Lower leg skin (tissue), 4 donors: Measurements from ENCODE around the gene ARFGAP3. TPM values are rescaled to one million over a fixed set of nuclear protein-coding genes. Genes with fewer than 3 reads are reported as not detected.

Experiments
- DNase-seq, 2 donors: peaks; one replicate each; pipeline ENCODE4 v3.0.0-alpha.2; 2019; ENCODE audit warnings: low spot score in 2 of 2
- H3K4me3 ChIP-seq: fragments of 200-600 bp; sonication (generic); 2 replicates; pipeline ENCODE4 v1.5.1; 2017; ENCODE audit warnings: mild to moderate bottlenecking, low read depth; ENCODE audit not compliant: poor library complexity, severe bottlenecking
- CTCF ChIP-seq, 3 donors: fragments of 450-650 bp; IDR thresholded peaks; one replicate each; pipeline ENCODE4 v1.5.1; 2016; ENCODE audit warnings: antibody characterized with exemption in 3 of 3, mild to moderate bottlenecking in 3 of 3, moderate library complexity in 2 of 3
- POLR2A ChIP-seq, 2 donors: fragments of 450-650 bp; IDR thresholded peaks; one replicate each; pipeline ENCODE4 v1.6.1; 2016 to 2017; ENCODE audit warnings: antibody characterized with exemption in 2 of 2, mild to moderate bottlenecking in 1 of 2, moderate library complexity in 1 of 2
- WGBS, 2 donors: methylation state at CpG; one replicate each; pipeline ENCODE4 v1.1.5; 2018; 5-methylcytosine and 5-hydroxymethylcytosine counted together
- intact Hi-C: fragments of 100-400 bp; cut with DNase I; formaldehyde crosslinking; loops from one replicate; pipeline ENCODE4 v1.15.0; 2023; ENCODE audit warnings: low total_unique reads
- total RNA-seq, 4 donors: library from RNA; depleted of rRNA; stranded (reverse); fragments of >200 nt; gene quantifications; one replicate each; pipeline ENCODE4 v1.1.0, GENCODE V29; 2016

The ARFGAP3 gene
- total RNA-seq, 4 donors from 2014 or later: 22.9 to 47.2 (median 31.2) TPM

GRCh38 chr22:42817556-42817955 is 39.5 kb downstream of the ARFGAP3 start:
- DNase-seq: no peak
- TF ChIP-seq POLR2A (IDR thresholded peaks at IDR 0.05) (no peak), CTCF (IDR thresholded peaks at IDR 0.05) (no peak)
- no peak overlapping the region for H3K4me3 ChIP-seq
- 76 to 83% methylated on average over 3 of the region's 3 CpGs for WGBS, 2 donors
- intact Hi-C loops: no loop called here

DNA sequence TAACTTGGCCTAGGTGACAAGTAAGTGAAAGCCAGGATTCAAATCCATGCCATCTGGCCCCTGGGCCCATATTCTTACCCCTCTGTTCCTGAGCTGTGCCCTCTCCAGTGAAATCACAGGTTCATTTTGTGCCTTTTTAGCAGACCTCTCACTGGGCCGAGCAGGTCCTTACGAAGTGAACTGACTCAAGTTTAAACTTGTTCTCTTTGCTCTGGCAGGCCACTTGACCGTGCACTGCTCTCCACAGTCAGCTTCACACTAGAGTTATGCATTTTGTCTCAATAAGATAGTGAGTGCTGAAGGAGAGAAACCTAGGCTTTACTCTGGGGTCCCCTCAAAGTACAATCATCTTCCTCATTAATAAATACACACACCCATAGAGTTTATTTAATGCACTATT is 40.7 kb downstream of the ARFGAP3 start:
- DNase-seq: no peak
- TF ChIP-seq CTCF (IDR thresholded peaks at IDR 0.05): no peak
- no peak for TF ChIP-seq POLR2A (IDR thresholded peaks at IDR 0.05)
- H3K4me3 ChIP-seq: no peak overlapping the region
- intact Hi-C loops: no loop called here
- 76 to 86% methylated on average over 3 of the region's 3 CpGs for WGBS, 2 donors

DNA sequence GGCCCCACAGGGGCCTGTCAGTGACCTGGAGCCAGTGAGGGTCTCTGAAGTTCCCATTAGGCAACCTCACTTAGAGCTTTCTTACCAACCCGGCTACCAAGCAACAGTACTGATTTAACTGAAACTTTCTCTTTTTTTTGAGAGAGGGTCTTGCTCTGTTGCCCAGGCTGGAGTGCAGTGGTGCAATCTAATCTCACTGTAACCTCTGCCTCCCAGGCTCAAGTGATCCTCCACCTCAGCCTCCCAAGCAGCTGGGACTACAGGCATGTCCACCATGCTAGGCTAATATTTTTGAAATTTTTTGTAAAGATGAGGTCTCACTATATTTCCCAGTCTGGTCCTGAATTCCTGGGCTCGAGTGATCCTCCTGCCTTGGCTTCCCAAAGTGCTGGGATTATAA is 42.5 kb downstream of the ARFGAP3 start:
- TF ChIP-seq POLR2A (IDR thresholded peaks at IDR 0.05): no peak
- no peak for TF ChIP-seq CTCF (IDR thresholded peaks at IDR 0.05)
- no peak for DNase-seq
- WGBS, 2 donors: 88 to 97% methylated on average over 2 of the region's 2 CpGs
- intact Hi-C loops: no loop called here
- H3K4me3 ChIP-seq: no peak overlapping the region

- no peak for TF ChIP-seq CTCF (IDR thresholded peaks at IDR 0.05)
- no peak for TF ChIP-seq POLR2A (IDR thresholded peaks at IDR 0.05)
- no peak overlapping the region for H3K4me3 ChIP-seq
- intact Hi-C loops: no loop called here
- DNase-seq: no peak
- WGBS, 2 donors: 53 to 55% methylated on average over 2 of the region's 2 CpGs
Measured at GRCh38 chr22:42814215-42814614, 42.9 kb downstream of the ARFGAP3 start.

DNA sequence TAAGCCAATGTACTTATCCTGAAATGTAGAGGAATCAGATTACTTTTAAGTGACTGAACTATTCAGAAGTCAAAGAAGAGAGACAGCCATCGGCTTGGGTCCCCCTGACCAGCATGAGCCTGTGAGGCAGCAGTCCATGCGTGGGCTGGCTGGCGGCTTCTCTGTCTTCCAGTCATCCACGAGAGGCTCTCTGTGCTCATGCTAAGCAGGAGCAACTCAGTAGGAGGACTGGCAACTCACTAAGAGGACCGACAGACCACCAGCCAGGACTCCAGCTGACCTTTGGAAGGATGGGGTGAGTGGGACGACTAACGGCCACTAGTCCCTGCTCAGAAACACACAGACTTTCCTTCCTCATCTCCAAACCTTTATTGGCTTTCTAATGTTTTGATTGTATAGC is 43.6 kb downstream of the ARFGAP3 start:
- 79 to 85% methylated on average over 7 of the region's 7 CpGs for WGBS, 2 donors
- intact Hi-C loops: no loop called here
- TF ChIP-seq POLR2A (IDR thresholded peaks at IDR 0.05): no peak
- no peak for TF ChIP-seq CTCF (IDR thresholded peaks at IDR 0.05)
- H3K4me3 ChIP-seq: no peak overlapping the region
- DNase-seq: peak in 1 of 2 donors; percentile 77

- no peak for DNase-seq
- WGBS, 2 donors: 76 to 89% methylated on average over 2 of the region's 2 CpGs
- intact Hi-C loops: no loop called here
- H3K4me3 ChIP-seq: no peak overlapping the region
- TF ChIP-seq POLR2A (IDR thresholded peaks at IDR 0.05) (no peak), CTCF (IDR thresholded peaks at IDR 0.05) (no peak)
Measured at GRCh38 chr22:42811459-42811858, 45.6 kb downstream of the ARFGAP3 start.
